Measurements from ENCODE around the gene FOXD4. TPM values are rescaled to one million over a fixed set of nuclear protein-coding genes. Genes with fewer than 3 reads are reported as not detected.
A peak's percentile ranks its signal among the peaks of the same experiment; 100 is the strongest.
"Not testable (repeated sequence)": the region's sequence is repeated elsewhere in the genome, so short reads cannot be mapped to it uniquely, and the experiment has no call there.

Gene FOXD4
- total RNA-seq, 1 donor from 2014 or later = 0.32 TPM

GRCh38 chr9:82932-83689 is 35.1 kb downstream of the FOXD4 start:
- DNase-seq; H3K27ac ChIP-seq; H3K36me3 ChIP-seq; intact Hi-C loops (cut with DNase I); H3K4me3 ChIP-seq; ATAC-seq; H3K27me3 ChIP-seq (ENCODE audit: low read depth); H3K4me1 ChIP-seq; H3K9me3 ChIP-seq: not testable (repeated sequence)

GRCh38 chr9:78333-78732 is 39.9 kb downstream of the FOXD4 start:
- intact Hi-C loops (cut with DNase I); DNase-seq: not testable (repeated sequence)
- ATAC-seq = peak; percentile 81 to 90

GRCh38 chr9:76389-76788 is 41.8 kb downstream of the FOXD4 start:
- H3K4me3 ChIP-seq; intact Hi-C loops (cut with DNase I): not testable (repeated sequence)

More at GRCh38 chr9:78333-78732, 39.9 kb downstream of the FOXD4 start:
- not testable (repeated sequence) for H3K36me3 ChIP-seq; H3K27ac ChIP-seq; H3K9me3 ChIP-seq; H3K27me3 ChIP-seq (ENCODE audit: low read depth); H3K4me3 ChIP-seq; H3K4me1 ChIP-seq

GRCh38 chr9:73900-74525 is 44.2 kb downstream of the FOXD4 start:
- H3K4me1 ChIP-seq; DNase-seq; intact Hi-C loops (cut with DNase I); H3K27me3 ChIP-seq (ENCODE audit: low read depth); H3K36me3 ChIP-seq; H3K9me3 ChIP-seq: not testable (repeated sequence)
- Histone ChIP-seq H3K27ac (peak overlapping the region; percentile 56), H3K4me3 (peak overlapping the region; percentile 51)
- ATAC-seq = peak; percentile 25 to 43

More at GRCh38 chr9:76389-76788, 41.8 kb downstream of the FOXD4 start:
- not testable (repeated sequence) for H3K27ac ChIP-seq; H3K4me1 ChIP-seq; DNase-seq; H3K36me3 ChIP-seq; ATAC-seq; H3K9me3 ChIP-seq; H3K27me3 ChIP-seq (ENCODE audit: low read depth)

- DNase-seq (peak; percentile 52), ATAC-seq (peak; percentile 72 to 81)
- intact Hi-C loops (cut with DNase I); H3K4me1 ChIP-seq; H3K36me3 ChIP-seq; H3K27me3 ChIP-seq (ENCODE audit: low read depth); H3K9me3 ChIP-seq: not testable (repeated sequence)
- Histone ChIP-seq H3K4me3 (peak overlapping the region; percentile 51), H3K27ac (peak overlapping the region; percentile 56)
Measured at GRCh38 chr9:73076-73899, 44.9 kb downstream of the FOXD4 start.

Other genes starting within 250 kb of the FOXD4 start
- 25.1 TPM for gene WASHC1, start 89.0 kb downstream of the FOXD4 start, total RNA-seq
- gene ZNG1A, start 60.6 kb upstream of the FOXD4 start, total RNA-seq = 28.4 TPM
- 112 TPM for gene DOCK8, start 96.4 kb upstream of the FOXD4 start, total RNA-seq